ENCODE results near the gene MTARC1. TPM values are rescaled to one million over a fixed set of nuclear protein-coding genes. Genes with fewer than 3 reads are reported as not detected.

Gene MTARC1
- total RNA-seq, 1 donor from 2014 or later: 1.8 TPM

DNA sequence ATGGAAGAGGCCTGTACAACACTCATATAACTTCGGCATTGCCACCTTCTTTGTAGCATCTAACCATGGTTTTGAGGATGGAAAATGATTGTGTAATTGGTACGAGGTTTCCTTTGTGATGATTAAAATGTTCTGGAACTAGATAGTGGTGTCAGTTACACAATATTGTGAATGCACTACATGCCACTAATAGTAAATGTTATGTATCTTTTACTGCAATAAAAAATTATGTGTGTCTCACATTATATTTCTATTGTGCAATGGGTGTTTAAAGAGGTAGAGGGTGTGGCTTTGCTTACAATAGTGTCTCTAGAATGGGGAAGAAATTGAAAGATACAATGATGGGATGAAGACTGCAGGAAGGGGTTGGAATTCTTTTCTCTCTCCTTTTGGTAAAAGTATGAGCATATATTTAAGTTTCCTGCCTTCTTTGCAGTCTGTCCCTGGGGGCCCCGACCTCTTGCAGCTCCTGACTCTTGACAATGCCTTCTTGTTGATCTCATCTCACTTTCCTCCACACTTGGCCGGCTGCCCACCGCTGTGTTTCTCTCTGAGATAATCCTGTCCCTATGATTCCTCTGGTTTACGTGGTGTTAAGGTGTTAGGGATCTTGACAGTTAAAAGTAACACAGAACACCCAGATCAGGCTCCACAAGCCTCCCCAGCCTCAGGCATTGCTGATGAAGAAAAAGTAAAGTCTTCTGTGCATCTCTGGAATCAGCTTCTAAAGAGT is 39.3 kb downstream of the MTARC1 start:
- Mint-ChIP-seq H3K27me3 (ENCODE audit: unreplicated experiment) (peaks cover 16% of the 10 kb centered on the region), H3K9me3 (ENCODE audit: unreplicated experiment) (no peaks in the 10 kb centered on the region), H3K27ac (ENCODE audit: unreplicated experiment) (no peak overlapping the region), H3K36me3 (ENCODE audit: unreplicated experiment) (no peaks in the 10 kb centered on the region), H3K4me3 (ENCODE audit: unreplicated experiment) (no peak overlapping the region), H3K4me1 (ENCODE audit: unreplicated experiment) (no peaks in the 10 kb centered on the region)
- no peak for DNase-seq (ENCODE audit: extremely low spot score, unreplicated experiment)
- TF ChIP-seq, protein P1, sequence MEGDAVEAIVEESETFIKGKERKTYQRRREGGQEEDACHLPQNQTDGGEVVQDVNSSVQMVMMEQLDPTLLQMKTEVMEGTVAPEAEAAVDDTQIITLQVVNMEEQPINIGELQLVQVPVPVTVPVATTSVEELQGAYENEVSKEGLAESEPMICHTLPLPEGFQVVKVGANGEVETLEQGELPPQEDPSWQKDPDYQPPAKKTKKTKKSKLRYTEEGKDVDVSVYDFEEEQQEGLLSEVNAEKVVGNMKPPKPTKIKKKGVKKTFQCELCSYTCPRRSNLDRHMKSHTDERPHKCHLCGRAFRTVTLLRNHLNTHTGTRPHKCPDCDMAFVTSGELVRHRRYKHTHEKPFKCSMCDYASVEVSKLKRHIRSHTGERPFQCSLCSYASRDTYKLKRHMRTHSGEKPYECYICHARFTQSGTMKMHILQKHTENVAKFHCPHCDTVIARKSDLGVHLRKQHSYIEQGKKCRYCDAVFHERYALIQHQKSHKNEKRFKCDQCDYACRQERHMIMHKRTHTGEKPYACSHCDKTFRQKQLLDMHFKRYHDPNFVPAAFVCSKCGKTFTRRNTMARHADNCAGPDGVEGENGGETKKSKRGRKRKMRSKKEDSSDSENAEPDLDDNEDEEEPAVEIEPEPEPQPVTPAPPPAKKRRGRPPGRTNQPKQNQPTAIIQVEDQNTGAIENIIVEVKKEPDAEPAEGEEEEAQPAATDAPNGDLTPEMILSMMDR (IDR thresholded peaks at IDR 0.05): no peak

DNA sequence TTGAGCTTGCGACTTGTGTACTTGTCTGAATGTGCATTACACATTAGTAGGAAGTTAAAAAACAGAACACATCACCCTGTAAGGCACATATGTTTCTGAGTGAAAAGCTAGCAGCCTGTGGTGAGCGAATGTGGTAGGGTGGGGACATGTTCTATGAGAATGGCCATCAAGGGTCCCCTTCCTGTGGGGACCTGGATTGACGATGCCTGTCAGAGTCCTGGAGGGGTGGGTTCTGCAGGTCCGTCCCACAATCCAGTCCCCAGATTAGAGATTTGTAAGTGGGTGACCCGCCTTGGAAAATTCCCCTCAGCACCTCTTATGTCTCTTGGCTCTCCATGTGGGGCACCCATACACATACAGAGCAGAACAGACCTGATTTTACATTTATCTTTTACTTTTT is 40.0 kb downstream of the MTARC1 start:
- Mint-ChIP-seq H3K27ac (ENCODE audit: unreplicated experiment) (no peak overlapping the region), H3K4me3 (ENCODE audit: unreplicated experiment) (no peak overlapping the region), H3K27me3 (ENCODE audit: unreplicated experiment) (peaks cover 15% of the 10 kb centered on the region), H3K4me1 (ENCODE audit: unreplicated experiment) (no peaks in the 10 kb centered on the region), H3K36me3 (ENCODE audit: unreplicated experiment) (no peaks in the 10 kb centered on the region), H3K9me3 (ENCODE audit: unreplicated experiment) (no peaks in the 10 kb centered on the region)
- TF ChIP-seq, protein P1 (IDR thresholded peaks at IDR 0.05): no peak
- DNase-seq (ENCODE audit: extremely low spot score, unreplicated experiment): no peak

DNA sequence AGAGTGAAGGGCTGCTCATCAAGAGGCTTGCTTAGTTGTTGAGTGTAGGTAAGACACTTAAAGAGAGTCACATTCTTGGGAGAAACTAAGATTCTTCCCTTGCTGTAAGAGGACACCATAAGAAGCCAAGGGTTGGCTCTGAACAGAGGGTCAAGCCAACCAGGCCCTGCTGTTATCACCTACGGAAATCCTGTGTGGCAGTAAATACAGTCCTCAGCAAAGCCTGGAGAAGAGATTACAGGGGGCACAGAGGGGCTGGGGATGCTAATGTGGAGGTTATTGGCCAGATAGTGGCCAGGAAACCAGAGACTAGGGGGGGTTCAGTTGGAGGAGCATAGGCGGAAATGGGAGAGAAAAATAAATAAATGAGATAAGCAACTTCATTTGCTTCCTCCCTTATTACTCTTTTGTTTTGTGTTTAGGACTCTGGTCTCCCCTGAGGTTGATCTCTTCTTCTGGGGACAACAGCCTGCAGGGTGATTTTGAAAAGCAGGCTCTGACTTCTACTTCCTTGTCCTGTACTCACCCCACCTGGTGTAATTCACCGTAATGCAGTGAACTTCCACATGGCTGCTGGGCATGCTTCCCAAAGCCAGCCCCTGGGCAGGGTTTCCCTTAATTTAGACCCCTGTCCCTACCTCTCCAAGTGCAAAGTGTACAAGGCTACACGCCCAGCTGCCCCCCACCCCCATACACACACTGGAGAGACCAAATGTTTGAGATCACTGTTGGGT is 40.9 kb downstream of the MTARC1 start:
- no peaks in the 10 kb centered on the region for H3K4me1 Mint-ChIP-seq (ENCODE audit: unreplicated experiment)
- TF ChIP-seq, protein P1 (IDR thresholded peaks at IDR 0.05): no peak
- peaks cover 6% of the 10 kb centered on the region for H3K27me3 Mint-ChIP-seq (ENCODE audit: unreplicated experiment)
- DNase-seq (ENCODE audit: extremely low spot score, unreplicated experiment): no peak
- H3K36me3 Mint-ChIP-seq (ENCODE audit: unreplicated experiment): no peaks in the 10 kb centered on the region
- no peaks in the 10 kb centered on the region for H3K9me3 Mint-ChIP-seq (ENCODE audit: unreplicated experiment)
- no peak overlapping the region for H3K4me3 Mint-ChIP-seq (ENCODE audit: unreplicated experiment)
- no peak overlapping the region for H3K27ac Mint-ChIP-seq (ENCODE audit: unreplicated experiment)

DNA sequence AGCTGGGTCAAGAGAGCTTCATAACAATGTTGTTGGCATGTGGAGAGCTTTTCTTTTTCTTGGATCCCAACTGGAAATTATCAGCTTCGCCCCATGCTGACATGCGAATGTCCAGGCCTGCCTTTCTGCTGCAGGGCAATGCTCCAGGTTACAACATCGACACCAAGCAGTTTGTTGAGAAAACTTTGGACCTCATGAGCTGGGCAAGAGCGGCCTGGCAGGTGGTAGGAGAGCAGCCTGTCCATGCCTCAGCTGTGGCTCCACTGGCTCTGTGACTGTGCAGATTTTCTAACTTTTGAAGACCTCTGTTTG is 41.4 kb downstream of the MTARC1 start:
- no peak overlapping the region for H3K4me3 Mint-ChIP-seq (ENCODE audit: unreplicated experiment)
- H3K27me3 Mint-ChIP-seq (ENCODE audit: unreplicated experiment): peaks cover 3% of the 10 kb centered on the region
- H3K4me1 Mint-ChIP-seq (ENCODE audit: unreplicated experiment): no peaks in the 10 kb centered on the region
- H3K9me3 Mint-ChIP-seq (ENCODE audit: unreplicated experiment): no peaks in the 10 kb centered on the region
- H3K36me3 Mint-ChIP-seq (ENCODE audit: unreplicated experiment): no peaks in the 10 kb centered on the region
- TF ChIP-seq, protein P1 (IDR thresholded peaks at IDR 0.05): no peak
- no peak overlapping the region for H3K27ac Mint-ChIP-seq (ENCODE audit: unreplicated experiment)
- DNase-seq (ENCODE audit: extremely low spot score, unreplicated experiment): no peak

DNA sequence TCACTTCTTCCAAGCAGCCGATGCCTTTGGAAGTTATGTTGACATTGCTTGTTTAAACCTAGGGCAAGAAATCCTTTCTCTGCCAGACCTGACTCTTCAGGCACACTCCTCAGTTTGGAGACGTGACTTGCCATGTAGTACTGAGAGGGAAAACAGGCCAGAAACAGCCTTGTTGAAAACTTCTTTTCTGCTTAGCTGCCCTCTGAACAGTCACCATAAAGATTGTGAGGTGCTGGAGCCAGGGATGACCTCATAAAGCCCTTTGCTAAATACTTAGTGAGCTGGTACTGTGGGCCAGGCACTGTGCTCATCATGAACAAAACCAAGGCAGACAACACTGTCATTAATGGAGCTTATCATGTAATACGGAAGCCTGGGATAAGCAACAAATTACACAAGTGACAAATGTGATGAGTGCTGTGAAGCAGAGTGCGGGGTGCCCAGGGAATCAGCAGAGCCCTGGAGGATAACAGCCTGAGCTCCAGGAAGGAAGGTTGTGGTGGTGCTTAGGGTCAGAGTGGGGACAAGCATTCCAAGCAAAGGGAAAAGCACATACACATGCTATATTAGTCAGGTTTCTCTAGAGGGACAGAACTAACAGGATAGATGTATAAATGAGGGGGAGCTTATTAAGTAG is 42.4 kb downstream of the MTARC1 start:
- no peaks in the 10 kb centered on the region for H3K9me3 Mint-ChIP-seq (ENCODE audit: unreplicated experiment)
- no peak for DNase-seq (ENCODE audit: extremely low spot score, unreplicated experiment)
- no peaks in the 10 kb centered on the region for H3K27me3 Mint-ChIP-seq (ENCODE audit: unreplicated experiment)
- no peak overlapping the region for H3K27ac Mint-ChIP-seq (ENCODE audit: unreplicated experiment)
- no peaks in the 10 kb centered on the region for H3K4me1 Mint-ChIP-seq (ENCODE audit: unreplicated experiment)
- H3K4me3 Mint-ChIP-seq (ENCODE audit: unreplicated experiment): no peak overlapping the region
- TF ChIP-seq, protein P1 (IDR thresholded peaks at IDR 0.05): no peak
- H3K36me3 Mint-ChIP-seq (ENCODE audit: unreplicated experiment): no peaks in the 10 kb centered on the region
